ENCODE results near the gene DAAM2. TPM values are rescaled to one million over a fixed set of nuclear protein-coding genes. Genes with fewer than 3 reads are reported as not detected.

The DAAM2 gene
- total and polyA plus RNA-seq, 2 of the 8 experiments (the other 6 are each of a cell fraction or from before 2014, with no cell fraction given): 1.5 to 2.9 TPM

DNA sequence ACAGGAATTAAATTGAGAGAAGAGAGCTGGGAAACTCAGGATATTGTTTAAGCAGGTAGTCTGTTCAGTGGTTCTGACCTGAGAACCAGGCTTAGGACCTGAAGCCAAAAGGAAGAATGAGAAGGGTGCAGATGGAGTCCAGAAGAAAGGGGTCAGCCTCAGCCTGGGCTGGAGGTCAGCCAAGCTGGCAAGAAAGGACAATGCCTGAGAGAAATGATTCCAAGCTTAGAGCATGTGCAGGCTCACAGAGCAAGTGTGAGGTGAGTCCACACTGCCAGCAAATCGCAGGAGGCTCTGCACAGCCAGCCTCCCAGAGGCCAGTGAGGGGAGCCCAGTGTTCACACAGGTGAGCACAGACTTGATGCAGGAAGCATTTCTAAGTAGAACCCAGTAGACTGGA lies 47.3 kb downstream of the DAAM2 start:
- no peak overlapping the region for H4K5ac ChIP-seq (ENCODE audit: insufficient read length, low read depth, low read length)
- FAIRE-seq (no peak), DNase-seq (ENCODE audit: low read depth in 1 of 2, low spot score in 2 of 2) (no peak)
- H3K27me3 ChIP-seq (replicated peaks in 1 of 4; ENCODE audit: control insufficient read depth in 3 of 4, extremely low read depth in 1 of 4, insufficient read depth in 3 of 4, low read length in 3 of 4): no peaks in the 10 kb centered on the region
- no peak overlapping the region for H2BK12ac ChIP-seq (ENCODE audit: low read depth, low read length)
- H3K27ac ChIP-seq (ENCODE audit: low read depth, low read length): no peak overlapping the region
- H2BK5ac ChIP-seq (ENCODE audit: low read depth, low read length): no peak overlapping the region
- ChIA-PET POLR2A (ENCODE audit: partially characterized antibody) (no interaction called here), CTCF (ENCODE audit: partially characterized antibody) (no interaction called here)
- H3K14ac ChIP-seq (ENCODE audit: insufficient read length): no peak overlapping the region
- no peaks in the 10 kb centered on the region for H3K9me3 ChIP-seq (ENCODE audit: insufficient read depth in 2 of 2, low read depth in 1 of 2, low read length in 1 of 2)
- H3K23ac ChIP-seq (ENCODE audit: insufficient read length): no peak overlapping the region
- 100% methylated on average over 1 of the region's 1 CpG; no CpG with 5 or more reads in 1 of the 2 experiments for WGBS, 2 experiments (ENCODE audit: extremely low coverage in 1 of 2, insufficient coverage in 1 of 2, insufficient read length in 1 of 2, insufficient replicate concordance in 2 of 2, low coverage in 1 of 2, low lambda C conversion rate in 2 of 2, missing lambda C conversion rate in 1 of 2)
- 0 out of 2 replicates have a peak overlapping the region, but pooled peaks have one; percentile 72 for H2BK15ac ChIP-seq (ENCODE audit: low read length)
- H3K9ac ChIP-seq (replicated peaks in 1 of 4; ENCODE audit: extremely low read depth in 1 of 4, low read depth in 3 of 4, low read length in 3 of 4): no peak overlapping the region
- TF ChIP-seq RBBP5 (IDR thresholded peaks at IDR 0.05; ENCODE audit: borderline replicate concordance, low read depth, low read length): no peak
- no peak for TF ChIP-seq CTCF (IDR thresholded peaks at IDR 0.05; ENCODE audit: control extremely low read depth in 1 of 3, insufficient read depth in 1 of 3, low read depth in 1 of 3, low read length in 3 of 3)
- no peak overlapping the region for H4K91ac ChIP-seq (replicated peaks; ENCODE audit: insufficient read length, low read length)
- no peak overlapping the region for H3K4me3 ChIP-seq (ENCODE audit: extremely low read depth in 1 of 4, insufficient read depth in 2 of 4, low read depth in 3 of 4, low read length in 4 of 4)
- H2AFZ ChIP-seq (ENCODE audit: low read length): no peak overlapping the region
- H3K4me1 ChIP-seq (replicated peaks in 1 of 4; ENCODE audit: control insufficient read depth in 3 of 4, insufficient read depth in 4 of 4, low read length in 3 of 4): peaks cover 0 to 4% (median 0%) of the 10 kb centered on the region in 4 experiments; a peak in 2 of 7 replicates
- peak overlapping the region; percentile 75; the same call in 1 of the 2 replicates for H2BK20ac ChIP-seq (ENCODE audit: low read length)
- H3K4me2 ChIP-seq (ENCODE audit: insufficient read depth in 1 of 2, low read depth in 2 of 2, low read length in 2 of 2): no peak overlapping the region
- H4K8ac ChIP-seq (ENCODE audit: extremely low read depth, insufficient read depth, low read length): no peak overlapping the region
- H3K56ac ChIP-seq (replicated peaks; ENCODE audit: insufficient read length, low read depth, low read length): no peak overlapping the region
- no peak overlapping the region for H3K18ac ChIP-seq (ENCODE audit: extremely low read depth, low read length)
- H3K79me1 ChIP-seq (ENCODE audit: low read depth, low read length): no peaks in the 10 kb centered on the region
- H3K36me3 ChIP-seq (ENCODE audit: control insufficient read depth in 2 of 4, insufficient read depth in 4 of 4, low read length in 3 of 4): no peaks in the 10 kb centered on the region
- no peak overlapping the region for H2AK5ac ChIP-seq (ENCODE audit: low read depth, low read length)
- no peak overlapping the region for H3K4ac ChIP-seq (replicated peaks; ENCODE audit: insufficient read length, low read depth, low read length)
- no peaks in the 10 kb centered on the region for H3K79me2 ChIP-seq (ENCODE audit: control insufficient read depth in 1 of 2, insufficient read depth in 2 of 2, low read length in 2 of 2)
- no peaks in the 10 kb centered on the region for H4K20me1 ChIP-seq (replicated peaks in 1 of 2; ENCODE audit: control insufficient read depth in 1 of 2, insufficient read depth in 2 of 2, low read length in 2 of 2)
- H2BK120ac ChIP-seq (replicated peaks; ENCODE audit: low read depth, low read length): no peak overlapping the region
- H3K23me2 ChIP-seq (ENCODE audit: low read depth, low read length): no peaks in the 10 kb centered on the region
